SU-DHL-6 (cell line): ENCODE results near the gene KRT73.

Source experiments
- H2AFZ ChIP-seq: fragments of 200-600 bp; sonication (generic); 2 replicates; pipeline ENCODE4 v1.6.1; 2014; ENCODE audit warnings: low read depth, mild to moderate bottlenecking, moderate library complexity, mixed read lengths, antibody characterized with exemption, low read length; ENCODE audit not compliant: severe bottlenecking
- H3F3A ChIP-seq: fragments of 200-600 bp; shearing (Covaris generic); 2 replicates; pipeline ENCODE4 v1.6.0; 2016; ENCODE audit warnings: antibody characterized with exemption, mild to moderate bottlenecking; ENCODE audit not compliant: insufficient read depth
- H3K27ac ChIP-seq: fragments of 200-600 bp; sonication (generic); 2 replicates; pipeline ENCODE4 v1.5.1; 2016; ENCODE audit warnings: low read depth, mild to moderate bottlenecking, low read length, moderate library complexity, mixed read lengths
- H3K27me3 ChIP-seq: fragments of 200-600 bp; sonication (generic), shearing (Covaris generic); 2 replicates; pipeline ENCODE4 v1.6.0; 2014; ENCODE audit warnings: mild to moderate bottlenecking, low read length
- H3K36me3 ChIP-seq: fragments of 200-600 bp; sonication (generic); 2 replicates; pipeline ENCODE4 v1.6.1; 2014; ENCODE audit warnings: mild to moderate bottlenecking, low read length, mixed read lengths
- H3K4me2 ChIP-seq: fragments of 300-600, 200-600 bp; shearing (Covaris generic), sonication (generic); 2 replicates; pipeline ENCODE4 v1.6.0; 2014; ENCODE audit warnings: low read length, low read depth, mild to moderate bottlenecking; ENCODE audit not compliant: poor library complexity, severe bottlenecking
- H3K4me3 ChIP-seq: fragments of 200-600 bp; sonication (generic); 2 replicates; pipeline ENCODE4 v1.5.1; 2014; ENCODE audit warnings: antibody characterized with exemption, low read length, mild to moderate bottlenecking, mixed read lengths; ENCODE audit not compliant: insufficient read depth, poor library complexity, severe bottlenecking
- H3K79me2 ChIP-seq: fragments of 200-600 bp; sonication (generic); 2 replicates; pipeline ENCODE4 v1.6.1; 2014; ENCODE audit warnings: mild to moderate bottlenecking, low read length, moderate library complexity; ENCODE audit not compliant: insufficient read depth
- H3K9ac ChIP-seq: fragments of 200-600 bp; sonication (generic); 2 replicates; pipeline ENCODE4 v1.7.0; 2014; ENCODE audit warnings: mild to moderate bottlenecking, low read length
- H3K9me2 ChIP-seq: fragments of 200-600 bp; sonication (generic); replicated peaks from 2 replicates; pipeline ENCODE4 v1.6.1; 2014; ENCODE audit warnings: low read length; ENCODE audit not compliant: insufficient read depth
- H3K9me3 ChIP-seq: fragments of 200-600 bp; sonication (generic); 2 replicates; pipeline ENCODE4 v1.6.1; 2014; ENCODE audit warnings: low read length, mixed read lengths; ENCODE audit not compliant: insufficient read depth
- H4K20me1 ChIP-seq: fragments of 200-600 bp; sonication (generic); 2 replicates; pipeline ENCODE4 v1.6.1; 2014; ENCODE audit warnings: low read depth, mild to moderate bottlenecking, antibody characterized with exemption, low read length, moderate library complexity, mixed read lengths
- EZH2phosphoT487 ChIP-seq: fragments of 200-600 bp; sonication (generic), shearing (Covaris generic); conservative IDR thresholded peaks from 2 replicates; pipeline ENCODE4 v1.6.1; 2018; ENCODE audit warnings: mild to moderate bottlenecking, antibody characterized with exemption, low read length, moderate library complexity, mixed read lengths
- TF ChIP-seq, protein P1 (sequence below): fragments of 200-600 bp; sonication (generic); IDR thresholded peaks from one replicate; pipeline ENCODE4 v1.5.1; 2017; ENCODE audit warnings: antibody characterized with exemption, mild to moderate bottlenecking, low read length, moderate library complexity; ENCODE audit not compliant: insufficient read depth, poor library complexity, severe bottlenecking

KRT73 gene

DNA sequence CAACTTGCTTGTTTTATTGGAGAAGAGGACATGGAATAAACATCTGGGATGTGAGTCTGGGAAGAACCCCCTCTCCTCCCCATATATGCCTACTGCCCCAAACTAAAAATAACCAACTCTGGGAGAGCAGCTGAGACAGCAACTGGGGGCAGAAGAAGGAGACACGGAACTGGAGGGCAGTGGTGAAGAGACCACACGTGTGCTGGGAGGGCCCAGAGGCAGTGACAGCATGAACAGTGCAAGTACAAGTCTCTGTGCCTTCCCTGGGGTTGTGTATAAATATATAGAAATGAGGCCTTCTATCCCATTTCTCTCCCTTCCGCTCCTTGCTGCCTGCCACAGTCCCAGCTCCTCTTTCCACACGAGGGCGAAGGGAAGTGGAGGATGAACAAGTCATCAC is 4.0 kb upstream of the KRT73 start:
- TF ChIP-seq, protein P1, sequence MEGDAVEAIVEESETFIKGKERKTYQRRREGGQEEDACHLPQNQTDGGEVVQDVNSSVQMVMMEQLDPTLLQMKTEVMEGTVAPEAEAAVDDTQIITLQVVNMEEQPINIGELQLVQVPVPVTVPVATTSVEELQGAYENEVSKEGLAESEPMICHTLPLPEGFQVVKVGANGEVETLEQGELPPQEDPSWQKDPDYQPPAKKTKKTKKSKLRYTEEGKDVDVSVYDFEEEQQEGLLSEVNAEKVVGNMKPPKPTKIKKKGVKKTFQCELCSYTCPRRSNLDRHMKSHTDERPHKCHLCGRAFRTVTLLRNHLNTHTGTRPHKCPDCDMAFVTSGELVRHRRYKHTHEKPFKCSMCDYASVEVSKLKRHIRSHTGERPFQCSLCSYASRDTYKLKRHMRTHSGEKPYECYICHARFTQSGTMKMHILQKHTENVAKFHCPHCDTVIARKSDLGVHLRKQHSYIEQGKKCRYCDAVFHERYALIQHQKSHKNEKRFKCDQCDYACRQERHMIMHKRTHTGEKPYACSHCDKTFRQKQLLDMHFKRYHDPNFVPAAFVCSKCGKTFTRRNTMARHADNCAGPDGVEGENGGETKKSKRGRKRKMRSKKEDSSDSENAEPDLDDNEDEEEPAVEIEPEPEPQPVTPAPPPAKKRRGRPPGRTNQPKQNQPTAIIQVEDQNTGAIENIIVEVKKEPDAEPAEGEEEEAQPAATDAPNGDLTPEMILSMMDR: no peak
- no peak for TF ChIP-seq EZH2phosphoT487
- no peaks in the 10 kb centered on the region for H3K9me3 ChIP-seq
- H2AFZ ChIP-seq: no peak overlapping the region
- no peaks in the 10 kb centered on the region for H3F3A ChIP-seq
- H3K9ac ChIP-seq: no peak overlapping the region
- no peak overlapping the region for H3K4me3 ChIP-seq
- H3K27ac ChIP-seq: no peak overlapping the region
- no peaks in the 10 kb centered on the region for H3K27me3 ChIP-seq
- H4K20me1 ChIP-seq: no peaks in the 10 kb centered on the region
- H3K79me2 ChIP-seq: no peaks in the 10 kb centered on the region
- H3K9me2 ChIP-seq: no peaks in the 10 kb centered on the region
- H3K36me3 ChIP-seq: no peaks in the 10 kb centered on the region
- no peak overlapping the region for H3K4me2 ChIP-seq

DNA sequence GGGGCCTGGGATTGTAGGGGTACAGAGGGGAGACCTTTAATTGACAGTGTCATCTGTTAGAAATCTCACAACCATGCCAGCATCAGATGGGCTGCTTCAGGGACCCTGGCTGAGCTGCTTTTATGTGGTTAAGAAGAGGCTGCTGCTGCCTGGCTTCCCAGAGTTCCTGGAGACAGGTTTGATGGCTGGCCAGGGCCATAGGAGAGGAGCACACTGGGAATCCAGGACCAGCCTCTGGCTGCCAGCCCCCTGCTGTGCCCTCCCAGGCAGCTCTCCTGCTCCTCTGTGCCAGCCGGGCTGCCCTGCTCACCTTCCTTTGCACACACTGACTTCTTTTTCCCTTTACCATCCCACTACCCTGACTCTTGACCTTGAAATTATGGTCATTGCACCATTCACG is 507 bp upstream of the KRT73 start:
- H3K36me3 ChIP-seq: no peaks in the 10 kb centered on the region
- no peak overlapping the region for H3K4me2 ChIP-seq
- no peak overlapping the region for H3K4me3 ChIP-seq
- no peak overlapping the region for H2AFZ ChIP-seq
- H3K9me2 ChIP-seq: no peaks in the 10 kb centered on the region
- no peaks in the 10 kb centered on the region for H3K9me3 ChIP-seq
- TF ChIP-seq, protein P1: no peak
- no peak for TF ChIP-seq EZH2phosphoT487
- H4K20me1 ChIP-seq: no peaks in the 10 kb centered on the region
- no peaks in the 10 kb centered on the region for H3K79me2 ChIP-seq
- H3K9ac ChIP-seq: no peak overlapping the region
- no peak overlapping the region for H3K27ac ChIP-seq
- H3K27me3 ChIP-seq: no peaks in the 10 kb centered on the region
- H3F3A ChIP-seq: no peaks in the 10 kb centered on the region

DNA sequence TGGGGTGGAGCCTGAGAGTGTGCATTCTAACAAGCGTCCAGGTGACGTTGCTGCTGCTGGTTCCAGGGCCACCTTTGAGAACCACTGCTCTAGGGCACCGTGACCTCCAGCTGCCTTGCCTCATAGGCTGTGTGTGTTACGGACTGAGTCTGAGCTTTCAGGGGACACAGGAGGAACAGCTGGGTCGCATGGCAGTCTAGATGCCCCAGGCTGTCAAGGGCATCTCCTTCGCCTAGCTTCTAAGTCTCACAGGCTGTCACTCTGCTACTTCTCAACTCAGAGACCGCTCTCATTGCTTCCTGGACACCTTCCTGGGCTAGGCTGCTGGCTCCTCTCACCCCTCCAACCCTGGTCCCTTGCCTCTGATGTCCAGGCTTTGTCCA is 965 bp downstream of the KRT73 start:
- H3K4me3 ChIP-seq: no peak overlapping the region
- H3K9me2 ChIP-seq: no peaks in the 10 kb centered on the region
- no peaks in the 10 kb centered on the region for H3F3A ChIP-seq
- no peak overlapping the region for H3K27ac ChIP-seq
- no peak overlapping the region for H2AFZ ChIP-seq
- no peak overlapping the region for H3K4me2 ChIP-seq
- H3K9me3 ChIP-seq: no peaks in the 10 kb centered on the region
- TF ChIP-seq EZH2phosphoT487: no peak
- TF ChIP-seq, protein P1: no peak
- H4K20me1 ChIP-seq: no peaks in the 10 kb centered on the region
- no peak overlapping the region for H3K9ac ChIP-seq
- H3K79me2 ChIP-seq: no peaks in the 10 kb centered on the region
- no peaks in the 10 kb centered on the region for H3K36me3 ChIP-seq
- no peaks in the 10 kb centered on the region for H3K27me3 ChIP-seq
